Naive B cell (primary cell): ENCODE measurements around the gene GUK1. TPM values are rescaled to one million over a fixed set of nuclear protein-coding genes. Genes with fewer than 3 reads are reported as not detected.
A peak's percentile ranks its signal among the peaks of the same experiment; 100 is the strongest.
"Not testable (repeated sequence)": the region's sequence is repeated elsewhere in the genome, so short reads cannot be mapped to it uniquely, and the experiment has no call there.

Experiments used
- ATAC-seq, 2 donors: fragments of 150-1000 bp; cut with Tn5 transposase; 2 replicates each; pipeline ENCODE4 v1.10.0; 2021; ENCODE audit warnings: low read depth in 2 of 2, mild to moderate bottlenecking in 2 of 2, moderate library complexity in 2 of 2
- DNase-seq: peaks from one replicate; pipeline ENCODE4 v3.0.0; 2022
- H3K27ac Mint-ChIP-seq, 6 donors: one replicate each; pipeline ENCODE4 v1.8.0; 2020 to 2022; ENCODE audit warnings: mild to moderate bottlenecking in 6 of 6, mixed read lengths in 6 of 6, moderate library complexity in 5 of 6, inconsistent platforms in 2 of 6
- H3K27me3 Mint-ChIP-seq, 3 donors: one replicate each; pipeline ENCODE4 v1.8.0; 2021 to 2022; ENCODE audit warnings: mixed read lengths in 3 of 3, mild to moderate bottlenecking in 1 of 3
- H3K36me3 Mint-ChIP-seq, 2 donors: one replicate each; pipeline ENCODE4 v1.8.0; 2020 to 2022; ENCODE audit warnings: mixed read lengths in 2 of 2, inconsistent platforms in 1 of 2, mild to moderate bottlenecking in 1 of 2
- H3K4me1 Mint-ChIP-seq, 3 donors: one replicate each; pipeline ENCODE4 v1.8.0; 2020 to 2022; ENCODE audit warnings: mixed read lengths in 3 of 3, inconsistent platforms in 1 of 3, mild to moderate bottlenecking in 1 of 3, moderate library complexity in 1 of 3
- H3K4me3 Mint-ChIP-seq, 8 donors: one replicate each; pipeline ENCODE4 v1.8.0; 2020 to 2022; ENCODE audit warnings: mild to moderate bottlenecking in 8 of 8, mixed read lengths in 8 of 8, moderate library complexity in 8 of 8, inconsistent platforms in 2 of 8
- H3K9me3 Mint-ChIP-seq, 7 donors: one replicate each; pipeline ENCODE4 v1.8.0; 2020 to 2022; ENCODE audit warnings: mixed read lengths in 7 of 7, mild to moderate bottlenecking in 5 of 7, inconsistent platforms in 2 of 7, moderate library complexity in 1 of 7
- polyA plus RNA-seq, 6 donors: library from polyadenylated mRNA; unstranded; fragments of 300-500 nt; fragmentation: Illumina TruSeq; gene quantifications; one replicate each; pipeline ENCODE4 v1.2.3, GENCODE V29; 2021; ENCODE audit warnings: low read depth in 6 of 6

Gene GUK1
- polyA plus RNA-seq, 6 donors from 2014 or later, result 190 to 350 (median 220) TPM

DNA sequence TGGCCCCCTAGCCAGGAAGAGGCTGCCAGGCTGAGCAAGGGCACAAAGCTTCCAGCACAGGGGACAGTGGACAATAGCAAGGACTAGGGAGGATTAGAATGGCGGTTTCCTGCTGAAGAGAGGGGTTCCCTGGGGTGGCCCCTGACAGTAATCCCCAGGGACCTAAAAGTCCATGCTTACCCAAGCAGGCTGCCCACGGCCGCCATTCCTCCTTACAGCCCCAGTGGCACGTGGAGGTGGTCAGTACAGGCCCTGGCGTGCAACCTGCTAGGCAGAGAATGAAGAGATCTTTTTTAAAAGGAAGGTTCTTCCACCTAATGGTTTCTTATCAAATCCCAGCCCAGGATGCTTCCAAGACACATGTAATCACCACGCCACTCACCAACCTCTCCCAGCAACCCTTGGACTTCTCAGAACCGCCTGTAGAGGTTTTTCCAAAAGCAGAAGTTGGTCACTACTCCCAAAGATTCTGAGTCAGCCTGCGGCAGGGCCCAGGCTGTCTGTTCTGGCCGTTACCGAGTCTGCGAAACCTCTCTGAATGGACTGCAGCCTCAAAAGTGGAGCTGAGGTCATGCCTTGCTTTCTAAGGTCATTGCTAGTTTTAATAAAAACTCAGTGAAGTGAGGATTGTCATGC is 31.9 kb upstream of the GUK1 start:
- peaks cover 0 to 8% of the 10 kb centered on the region in 2 donors for H3K36me3 Mint-ChIP-seq
- H3K27ac Mint-ChIP-seq, result peak overlapping the region in 5 of 6 donors; percentile 38 to 99 (median 98)
- H3K4me3 Mint-ChIP-seq, result peak overlapping the region; percentile 93 to 97 (median 95)
- DNase-seq, result no peak
- no peak for ATAC-seq
- no peaks in the 10 kb centered on the region for H3K27me3 Mint-ChIP-seq
- peaks cover 20 to 43% (median 41%) of the 10 kb centered on the region in 3 donors for H3K4me1 Mint-ChIP-seq
- H3K9me3 Mint-ChIP-seq, result no peaks in the 10 kb centered on the region

- H3K4me3 Mint-ChIP-seq, result peak overlapping the region; percentile 93 to 97 (median 95)
- H3K27me3 Mint-ChIP-seq, result no peaks in the 10 kb centered on the region
- no peak for DNase-seq
- peaks cover 17 to 37% (median 36%) of the 10 kb centered on the region in 3 donors for H3K4me1 Mint-ChIP-seq
- ATAC-seq, result no peak
- H3K9me3 Mint-ChIP-seq, result no peaks in the 10 kb centered on the region
- peaks cover 0 to 8% of the 10 kb centered on the region in 2 donors for H3K36me3 Mint-ChIP-seq
- H3K27ac Mint-ChIP-seq, result peak overlapping the region; percentile 96 to 99 (median 98)
Measured at GRCh38 chr1:228108742-228109072, 31.4 kb upstream of the GUK1 start.

DNA sequence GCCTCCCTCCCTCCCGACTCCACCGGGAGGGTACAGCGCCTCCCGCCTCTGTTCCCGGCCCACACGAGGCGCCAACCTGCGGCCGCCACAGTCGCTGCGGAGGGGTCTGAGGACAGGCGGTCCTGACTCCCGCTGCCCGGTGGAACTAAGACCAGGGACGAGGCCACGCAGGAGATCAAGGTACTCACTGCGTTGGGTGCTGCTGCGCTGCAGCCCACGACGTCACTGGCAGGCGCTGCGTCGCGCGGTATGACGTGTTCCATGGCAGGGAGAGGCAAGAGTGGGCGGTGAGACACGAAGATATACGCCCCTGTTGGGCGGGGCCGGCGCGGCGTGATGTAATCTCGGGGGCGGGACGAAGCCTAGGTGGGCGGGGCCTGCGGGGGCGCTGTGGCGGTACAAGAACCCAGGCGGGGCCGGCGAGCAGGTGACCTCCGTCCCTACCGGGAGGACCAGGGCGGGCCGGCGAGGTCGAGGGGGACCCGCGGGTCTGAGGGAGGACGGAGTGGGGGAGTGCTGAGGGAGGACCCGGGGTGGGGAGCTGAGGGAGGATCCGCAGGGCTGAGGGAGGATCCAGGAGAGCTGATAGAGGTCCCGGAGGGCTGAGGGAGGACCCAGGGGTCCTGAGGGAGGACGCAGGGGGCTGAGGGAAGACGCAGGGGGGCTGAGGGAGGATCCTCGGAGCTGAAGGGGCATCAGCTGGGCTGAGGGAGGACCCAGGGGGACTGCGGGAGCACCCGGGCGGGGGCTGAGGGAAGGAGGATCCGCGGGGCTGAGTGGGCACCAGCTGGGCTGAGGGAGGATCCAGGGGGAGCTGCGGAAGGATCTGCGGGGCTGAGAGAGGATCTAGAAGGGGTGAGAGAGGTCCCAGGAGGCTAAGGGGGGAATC is 30.8 kb upstream of the GUK1 start, which contains the start of gene MRPL55:
TSS of gene MRPL55 (minus strand) at position 227 of the 889 bp plus-strand sequence. CDS start 1,039 bp downstream, outside the sequence.
- DNase-seq (peak; percentile 99), ATAC-seq (peak; percentile 93 to 94)
- no peaks in the 10 kb centered on the region for H3K27me3 Mint-ChIP-seq
- peak within 1 kb of the TSS; percentile 93 to 97 (median 95) for H3K4me3 Mint-ChIP-seq
- H3K27ac Mint-ChIP-seq, result peak within 1 kb of the TSS; percentile 96 to 99 (median 98)
- peaks cover 0 to 8% of the 10 kb centered on the region in 2 donors for H3K36me3 Mint-ChIP-seq
- H3K4me1 Mint-ChIP-seq, result peaks cover 15 to 36% (median 31%) of the 10 kb centered on the region in 3 donors
- H3K9me3 Mint-ChIP-seq, result no peaks in the 10 kb centered on the region

DNA sequence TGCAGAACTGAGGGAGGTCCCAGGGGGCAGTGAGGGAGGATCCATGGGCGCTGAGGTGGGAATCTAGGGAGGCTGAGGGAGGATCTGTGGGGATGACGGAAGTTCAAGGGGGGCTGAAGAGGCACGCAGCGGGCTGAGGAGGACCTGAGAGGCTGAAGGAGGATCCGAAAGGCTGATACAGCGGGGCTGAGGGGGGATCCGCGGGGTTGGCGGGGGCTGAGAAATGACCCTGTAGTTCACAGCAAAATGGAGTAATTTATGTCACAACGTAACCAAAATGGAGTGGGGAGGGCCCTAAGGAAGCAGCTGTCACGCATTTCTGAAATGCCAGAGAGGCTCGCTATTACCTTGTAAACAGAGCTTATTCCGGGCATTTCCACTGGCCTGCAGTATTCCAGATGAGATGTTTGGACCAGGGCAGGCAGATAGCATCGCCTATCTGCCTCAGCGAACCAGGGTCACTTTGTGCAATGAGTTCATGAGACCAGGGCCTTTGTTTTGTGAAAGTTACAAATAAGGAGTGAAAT is 30.1 kb upstream of the GUK1 start:
- Mint-ChIP-seq H3K9me3 (no peaks in the 10 kb centered on the region), H3K4me3 (peak overlapping the region; percentile 93 to 97 (median 95)), H3K36me3 (peaks cover 0 to 8% of the 10 kb centered on the region in 2 donors), H3K4me1 (peaks cover 12 to 29% (median 27%) of the 10 kb centered on the region in 3 donors), H3K27me3 (no peaks in the 10 kb centered on the region), H3K27ac (peak overlapping the region; percentile 96 to 99 (median 98))
- ATAC-seq (no peak), DNase-seq (no peak)

DNA sequence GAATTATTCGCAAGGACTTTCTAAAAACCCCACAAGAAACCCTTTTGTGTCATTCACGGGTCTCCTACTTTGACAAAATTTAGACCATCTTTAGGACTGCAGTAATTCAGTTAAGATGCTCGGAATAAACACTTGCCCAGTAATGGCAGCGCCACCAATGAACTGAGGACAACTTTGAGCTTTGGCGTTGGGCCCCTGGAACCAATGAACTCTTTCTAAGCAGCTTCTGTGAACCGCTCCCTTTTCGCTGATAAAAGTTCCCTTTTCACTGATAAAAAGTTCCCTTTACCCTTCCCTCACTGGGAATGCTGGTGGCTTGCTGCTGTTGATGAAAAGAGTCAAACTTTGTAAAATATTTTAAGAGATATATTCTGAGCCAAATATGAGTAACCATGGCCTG is 29.5 kb upstream of the GUK1 start:
- H3K27me3 Mint-ChIP-seq, result no peaks in the 10 kb centered on the region
- DNase-seq (no peak), ATAC-seq (no peak)
- H3K36me3 Mint-ChIP-seq, result peaks cover 0 to 8% of the 10 kb centered on the region in 2 donors
- peak overlapping the region in 1 of 6 donors; percentile 92 for H3K27ac Mint-ChIP-seq
- peaks cover 12 to 27% (median 27%) of the 10 kb centered on the region in 3 donors for H3K4me1 Mint-ChIP-seq
- no peaks in the 10 kb centered on the region for H3K9me3 Mint-ChIP-seq
- H3K4me3 Mint-ChIP-seq, result peak overlapping the region in 5 of 8 donors; percentile 73 to 95 (median 93)

GRCh38 chr1:228111315-228111714 is 28.8 kb upstream of the GUK1 start:
- not testable (repeated sequence) for DNase-seq, H3K36me3 Mint-ChIP-seq, ATAC-seq, H3K27me3 Mint-ChIP-seq, H3K9me3 Mint-ChIP-seq
- H3K27ac Mint-ChIP-seq, result peak overlapping the region in 1 of 6 donors; percentile 92
- H3K4me1 Mint-ChIP-seq, result peaks cover 12 to 27% (median 27%) of the 10 kb centered on the region in 3 donors
- peak overlapping the region in 3 of 8 donors; percentile 25 to 93 (median 59) for H3K4me3 Mint-ChIP-seq

GRCh38 chr1:228112167-228112566 is 27.9 kb upstream of the GUK1 start:
- no peak for DNase-seq
- Mint-ChIP-seq H3K9me3 (peaks cover 0 to 3% (median 0%) of the 10 kb centered on the region in 7 donors), H3K4me1 (peaks cover 12 to 27% (median 27%) of the 10 kb centered on the region in 3 donors), H3K27me3 (no peaks in the 10 kb centered on the region), H3K4me3 (peak overlapping the region in 1 of 8 donors; percentile 33), H3K27ac (no peak overlapping the region), H3K36me3 (no peaks in the 10 kb centered on the region)
- ATAC-seq, result no peak

GRCh38 chr1:228112617-228113016 is 27.5 kb upstream of the GUK1 start:
- ATAC-seq, result no peak
- H3K27me3 Mint-ChIP-seq, result no peaks in the 10 kb centered on the region
- peaks cover 0 to 3% (median 0%) of the 10 kb centered on the region in 7 donors for H3K9me3 Mint-ChIP-seq
- no peaks in the 10 kb centered on the region for H3K36me3 Mint-ChIP-seq
- H3K4me3 Mint-ChIP-seq, result peak overlapping the region in 1 of 8 donors; percentile 33
- peak overlapping the region in 1 of 6 donors; percentile 27 for H3K27ac Mint-ChIP-seq
- no peak for DNase-seq
- H3K4me1 Mint-ChIP-seq, result peaks cover 12 to 27% (median 24%) of the 10 kb centered on the region in 3 donors

DNA sequence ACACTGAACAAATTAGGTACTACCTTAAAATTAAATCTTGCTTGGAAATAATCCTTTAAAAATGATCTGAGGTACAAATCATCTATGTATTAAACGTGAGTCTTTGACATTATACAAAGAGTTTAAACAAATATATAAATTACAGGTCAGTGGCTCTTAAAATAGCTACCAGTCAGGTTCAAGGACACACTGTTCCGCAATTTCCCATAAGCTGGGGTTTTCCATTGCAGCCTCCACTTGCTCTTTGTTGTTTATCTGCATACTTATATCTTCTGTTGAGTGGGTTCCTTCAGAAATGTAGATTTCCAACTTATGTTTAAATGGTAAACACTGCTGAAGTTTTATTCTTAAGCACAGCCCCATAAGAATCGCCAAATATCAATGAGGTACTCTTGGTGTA is 25.3 kb upstream of the GUK1 start:
- H3K4me1 Mint-ChIP-seq, result peaks cover 2 to 5% (median 5%) of the 10 kb centered on the region in 3 donors
- H3K4me3 Mint-ChIP-seq, result peak overlapping the region in 1 of 8 donors; percentile 13
- no peaks in the 10 kb centered on the region for H3K36me3 Mint-ChIP-seq
- ATAC-seq (no peak), DNase-seq (no peak)
- H3K27ac Mint-ChIP-seq, result no peak overlapping the region
- H3K9me3 Mint-ChIP-seq, result peaks cover 0 to 6% (median 0%) of the 10 kb centered on the region in 7 donors
- H3K27me3 Mint-ChIP-seq, result no peaks in the 10 kb centered on the region

GRCh38 chr1:228117335-228117734 is 22.7 kb upstream of the GUK1 start:
- H3K4me1 Mint-ChIP-seq, result peaks cover 0 to 13% (median 4%) of the 10 kb centered on the region in 3 donors
- H3K36me3 Mint-ChIP-seq, result no peaks in the 10 kb centered on the region
- no peak overlapping the region for H3K27ac Mint-ChIP-seq
- no peak for ATAC-seq
- DNase-seq, result no peak
- H3K27me3 Mint-ChIP-seq, result no peaks in the 10 kb centered on the region
- no peak overlapping the region for H3K4me3 Mint-ChIP-seq
- H3K9me3 Mint-ChIP-seq, result peaks cover 0 to 6% (median 0%) of the 10 kb centered on the region in 7 donors

DNA sequence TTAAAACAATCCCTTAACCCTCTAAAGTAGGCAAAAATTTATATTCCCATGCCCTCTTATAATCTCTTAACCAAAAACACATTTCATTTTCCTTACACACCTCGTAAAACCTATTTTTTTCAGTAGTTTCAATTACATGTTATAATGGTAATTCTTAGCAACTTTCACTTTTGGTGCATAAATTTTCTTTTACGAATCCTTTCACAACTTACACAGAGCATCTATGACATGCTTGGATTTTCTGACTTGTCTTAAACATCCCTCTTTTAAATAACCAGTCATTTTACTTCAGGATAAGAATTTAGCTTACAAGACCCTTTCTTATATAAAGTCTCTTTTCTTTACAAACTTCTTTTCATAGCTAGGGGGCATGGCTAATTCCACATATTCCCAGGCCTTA is 22.0 kb upstream of the GUK1 start:
- ATAC-seq, result no peak
- Mint-ChIP-seq H3K27ac (peak overlapping the region in 2 of 6 donors; percentile 4 to 47), H3K36me3 (no peaks in the 10 kb centered on the region), H3K9me3 (peaks cover 0 to 6% (median 0%) of the 10 kb centered on the region in 7 donors), H3K4me1 (peaks cover 0 to 13% (median 4%) of the 10 kb centered on the region in 3 donors), H3K4me3 (no peak overlapping the region), H3K27me3 (no peaks in the 10 kb centered on the region)
- DNase-seq, result no peak

GRCh38 chr1:228120351-228120750 is 19.7 kb upstream of the GUK1 start:
- Mint-ChIP-seq H3K9me3 (peaks cover 0 to 6% (median 0%) of the 10 kb centered on the region in 7 donors), H3K4me3 (no peak overlapping the region), H3K36me3 (no peaks in the 10 kb centered on the region), H3K27ac (peak overlapping the region in 2 of 6 donors; percentile 10 to 72), H3K4me1 (peaks cover 0 to 13% (median 4%) of the 10 kb centered on the region in 3 donors), H3K27me3 (peaks cover 6 to 12% (median 8%) of the 10 kb centered on the region in 3 donors)
- no peak for DNase-seq
- ATAC-seq, result no peak
